Measurements from ENCODE around the gene ABCA2.

Gene ABCA2

DNA sequence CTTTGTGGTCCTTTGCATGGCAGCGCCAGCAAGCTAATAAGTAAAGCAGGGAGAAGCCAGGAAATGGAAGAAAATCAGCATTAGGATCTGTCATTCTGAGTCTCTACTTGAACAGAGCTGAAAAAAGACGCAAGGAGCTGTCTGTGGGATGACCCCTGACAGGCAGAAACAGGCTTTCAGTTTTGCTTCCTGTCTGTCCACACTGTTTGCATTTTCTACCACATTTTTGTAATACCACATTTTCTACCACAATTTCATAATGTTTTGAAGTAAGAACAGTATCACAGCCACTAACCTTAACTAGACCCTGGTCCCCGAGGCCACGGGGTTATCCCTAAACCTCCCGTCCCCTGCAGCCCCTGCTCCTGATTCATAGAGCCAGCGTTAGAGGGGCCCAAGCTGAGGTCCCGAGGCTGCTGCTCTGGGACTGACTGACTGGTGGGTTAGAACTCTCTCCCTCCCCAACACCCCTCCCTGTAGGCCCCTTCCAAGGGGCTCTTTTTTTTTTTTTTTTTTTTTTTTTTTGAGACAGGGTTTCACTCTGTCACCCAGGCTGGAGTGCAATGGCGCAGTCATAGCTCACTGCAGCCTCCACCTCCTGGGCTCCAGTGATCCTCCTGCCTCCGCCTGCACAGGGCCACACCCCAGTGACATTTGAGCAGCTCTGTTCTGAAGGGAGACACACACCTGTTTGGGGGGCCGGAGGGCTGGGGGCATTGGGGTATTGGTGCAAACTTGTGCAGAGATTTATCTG is 27.7 kb downstream of the ABCA2 start:
- H3K4me3 ChIP-seq: peak overlapping the region in 3 of 10 experiments; percentile 15 to 38 (median 18); a peak in 3 of 20 replicates
- H4K20me1 ChIP-seq: peaks cover 0 to 12% (median 0%) of the 10 kb centered on the region in 11 experiments; a peak in 5 of 22 replicates
- H3K27ac ChIP-seq: peak overlapping the region; percentile 20 to 89 (median 76); a peak in 20 of 22 replicates
- H3K36me3 ChIP-seq: peaks cover 0 to under 1% (median 0%) of the 10 kb centered on the region in 11 experiments; a peak in 1 of 22 replicates
- peak in 5 of 11 experiments; percentile 26 to 56 (median 39); a peak in 5 of 22 replicates for TF ChIP-seq Cebpa-rat (IDR thresholded peaks at IDR 0.05)
- peaks cover 5 to 11% (median 10%) of the 10 kb centered on the region in 11 experiments; a peak in 19 of 22 replicates for H3K9me3 ChIP-seq (replicated peaks in 1 of 11)
- H3K4me2 ChIP-seq: peak overlapping the region; percentile 51 to 92 (median 85)
- peak overlapping the region; percentile 32 to 73 (median 60); a peak in 20 of 22 replicates for H3K9ac ChIP-seq
- H3K4me1 ChIP-seq: peaks cover 53 to 82% (median 68%) of the 10 kb centered on the region in 10 experiments
- H3K27me3 ChIP-seq: no peaks in the 10 kb centered on the region; a peak in 1 of 22 replicates

DNA sequence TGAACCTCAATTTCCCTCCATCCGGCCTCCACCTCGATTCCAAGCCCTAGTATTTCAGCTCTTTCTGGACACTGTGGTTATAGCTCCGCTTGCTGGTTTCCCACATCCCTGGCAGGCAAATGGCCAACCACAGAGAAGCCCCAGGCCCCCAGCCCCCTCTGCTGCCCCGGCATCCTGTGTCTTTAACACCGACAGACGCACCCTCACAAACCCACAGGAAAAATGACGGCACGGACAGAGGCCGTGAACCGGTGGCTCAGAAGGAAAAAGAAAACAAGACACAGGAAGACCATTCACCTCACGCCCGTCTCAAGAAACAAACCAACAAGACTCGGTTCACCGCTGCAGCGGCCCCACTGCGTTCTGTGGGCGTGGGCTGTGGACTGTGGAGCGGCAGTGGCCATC is 30.2 kb downstream of the ABCA2 start:
- Histone ChIP-seq H3K9ac (peak overlapping the region in 8 of 11 experiments; percentile 3 to 58 (median 48); a peak in 15 of 22 replicates), H3K27ac (peak overlapping the region in 9 of 11 experiments; percentile 10 to 89 (median 76); a peak in 16 of 22 replicates), H3K4me2 (peak overlapping the region; percentile 81 to 93 (median 89)), H3K4me1 (peaks cover 65 to 98% (median 82%) of the 10 kb centered on the region in 10 experiments), H3K36me3 (peaks cover 0 to 19% (median 8%) of the 10 kb centered on the region in 11 experiments; a peak in 10 of 22 replicates), H3K9me3 (replicated peaks in 1 of 11) (no peaks in the 10 kb centered on the region), H4K20me1 (peaks cover 0 to 29% (median 9%) of the 10 kb centered on the region in 11 experiments; a peak in 14 of 22 replicates), H3K4me3 (no peak overlapping the region), H3K27me3 (no peaks in the 10 kb centered on the region; a peak in 1 of 22 replicates)
- TF ChIP-seq Cebpa-rat (IDR thresholded peaks at IDR 0.05): no peak

DNA sequence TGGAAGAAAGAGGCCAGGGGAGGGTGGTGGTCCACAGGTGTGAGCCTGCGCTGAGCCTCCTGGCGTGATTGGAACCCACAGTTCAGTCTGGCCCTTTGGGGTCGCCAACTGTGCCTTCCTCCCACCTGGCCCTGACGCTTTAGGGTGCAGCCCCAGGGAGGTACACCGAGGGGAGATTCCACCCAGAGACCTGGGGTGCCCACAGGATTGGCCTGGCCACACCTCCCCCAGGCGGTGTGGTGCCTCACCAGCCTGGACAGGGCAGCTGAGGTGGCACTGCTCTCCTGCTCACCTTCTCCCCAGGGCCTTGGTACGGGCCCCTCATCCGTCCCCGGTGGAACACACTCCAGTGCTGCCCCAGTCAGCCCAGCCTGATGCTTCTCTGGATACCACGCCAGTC is 30.7 kb downstream of the ABCA2 start:
- H3K36me3 ChIP-seq: peaks cover 0 to 19% (median 8%) of the 10 kb centered on the region in 11 experiments; a peak in 10 of 22 replicates
- no peaks in the 10 kb centered on the region for H3K9me3 ChIP-seq (replicated peaks in 1 of 11)
- H3K4me1 ChIP-seq: peaks cover 68 to 96% (median 85%) of the 10 kb centered on the region in 10 experiments
- H3K27me3 ChIP-seq: no peaks in the 10 kb centered on the region; a peak in 1 of 22 replicates
- no peak overlapping the region for H3K4me3 ChIP-seq
- peaks cover 0 to 32% (median 11%) of the 10 kb centered on the region in 11 experiments; a peak in 14 of 22 replicates for H4K20me1 ChIP-seq
- TF ChIP-seq Cebpa-rat (IDR thresholded peaks at IDR 0.05): no peak
- peak overlapping the region in 7 of 11 experiments; percentile 27 to 58 (median 51); a peak in 15 of 22 replicates for H3K9ac ChIP-seq
- H3K27ac ChIP-seq: peak overlapping the region in 8 of 11 experiments; percentile 38 to 89 (median 78); a peak in 14 of 22 replicates
- H3K4me2 ChIP-seq: peak overlapping the region; percentile 81 to 93 (median 89)

DNA sequence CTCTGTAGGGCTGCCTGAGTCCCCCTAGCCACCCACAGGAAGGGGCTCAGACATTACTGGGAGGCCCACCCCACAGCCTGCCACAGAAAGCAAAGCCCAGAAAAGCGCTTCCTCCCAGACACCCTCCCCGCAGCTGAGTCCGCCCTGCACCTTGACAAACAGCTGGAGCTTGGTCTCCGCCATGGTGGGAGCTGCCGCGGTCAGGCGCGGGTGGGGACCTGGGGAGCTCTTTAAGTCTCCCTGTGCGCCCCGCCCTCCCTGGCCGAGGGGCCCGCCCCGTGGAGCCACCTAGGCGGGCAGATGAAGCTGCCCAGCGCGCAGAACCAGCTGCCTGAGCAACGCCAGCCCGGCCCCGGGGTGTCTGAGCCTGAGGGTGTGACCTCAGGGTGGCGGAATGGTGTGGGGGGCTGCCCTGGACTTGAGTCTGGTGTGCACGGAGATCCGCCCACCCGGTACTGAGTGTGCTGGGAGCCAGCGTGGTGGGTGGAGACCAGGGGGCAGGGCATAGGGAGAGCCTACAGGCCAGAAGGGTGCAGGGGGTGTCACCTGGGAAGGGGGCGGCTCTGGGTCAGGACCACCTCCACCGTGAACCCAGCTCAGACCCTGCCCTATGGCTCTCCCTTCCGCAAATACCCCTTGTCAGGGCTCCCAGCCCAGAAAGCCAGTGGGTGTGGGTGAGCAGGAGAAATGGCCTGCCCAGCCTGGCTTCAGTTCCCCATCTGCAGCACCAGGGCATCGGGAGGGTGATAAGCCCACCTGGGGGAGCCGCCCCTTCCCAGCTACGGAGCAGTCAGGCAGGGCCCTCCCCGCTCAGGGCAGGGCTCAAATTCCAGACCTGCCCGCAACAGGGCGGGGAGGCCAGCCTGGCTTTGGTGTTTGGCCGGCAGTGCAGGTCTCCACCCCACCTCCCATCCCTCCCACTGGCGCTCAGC is 31.4 kb downstream of the ABCA2 start, which contains the start of gene CLIC3:
Gene CLIC3, minus strand, starts transcription at position 208 of the 932 bp plus-strand sequence. Its CDS starts 25 bp downstream, at position 183.
- Histone ChIP-seq H3K4me3 (peak within 1 kb of the TSS in 4 of 10 experiments; percentile 15 to 44 (median 32); a peak in 7 of 20 replicates), H4K20me1 (peaks cover 0 to 32% (median 11%) of the 10 kb centered on the region in 11 experiments; a peak in 14 of 22 replicates), H3K27ac (peak within 1 kb of the TSS in 9 of 11 experiments; percentile 44 to 89 (median 76); a peak in 19 of 22 replicates), H3K9me3 (replicated peaks in 1 of 11) (no peaks in the 10 kb centered on the region), H3K4me2 (peak within 1 kb of the TSS; percentile 81 to 93 (median 89)), H3K27me3 (no peaks in the 10 kb centered on the region; a peak in 1 of 22 replicates), H3K36me3 (peaks cover 0 to 19% (median 8%) of the 10 kb centered on the region in 11 experiments; a peak in 10 of 22 replicates), H3K4me1 (peaks cover 68 to 89% (median 81%) of the 10 kb centered on the region in 10 experiments), H3K9ac (peak within 1 kb of the TSS; percentile 47 to 71 (median 57); a peak in 19 of 22 replicates)
- TF ChIP-seq Cebpa-rat (IDR thresholded peaks at IDR 0.05): no peak

DNA sequence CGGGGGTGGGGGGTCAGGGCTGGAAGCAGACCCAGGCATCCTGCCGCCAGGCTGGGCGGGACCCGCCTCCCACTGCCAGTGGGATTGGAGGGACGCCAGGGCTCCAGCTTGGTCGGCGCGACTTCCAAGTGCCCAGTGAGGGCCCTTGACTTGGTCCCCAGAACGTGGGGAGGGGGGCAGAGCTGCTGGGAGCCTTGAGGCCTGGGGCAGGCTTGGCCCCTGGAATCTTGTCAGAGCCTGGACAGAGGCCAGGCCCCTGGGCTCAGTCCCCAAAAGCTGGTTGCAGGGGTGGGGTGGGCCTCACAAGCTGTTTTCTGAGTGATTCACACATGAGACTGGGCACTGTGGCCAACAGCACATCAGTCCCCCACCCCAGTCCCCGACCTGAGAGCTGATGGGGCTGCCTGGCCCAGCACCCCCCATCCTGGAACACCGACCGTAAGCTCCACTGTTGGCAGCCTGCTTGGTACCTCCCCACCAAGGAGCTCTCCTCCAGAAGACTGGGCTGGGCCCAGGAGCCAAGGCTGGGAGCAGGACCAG is 32.2 kb downstream of the ABCA2 start:
- TF ChIP-seq Cebpa-rat (IDR thresholded peaks at IDR 0.05): no peak
- Histone ChIP-seq H3K4me3 (peak overlapping the region in 2 of 10 experiments; percentile 40 to 44; a peak in 4 of 20 replicates), H3K27ac (peak overlapping the region in 9 of 11 experiments; percentile 32 to 89 (median 76); a peak in 19 of 22 replicates), H3K36me3 (peaks cover 0 to 19% (median 8%) of the 10 kb centered on the region in 11 experiments; a peak in 10 of 22 replicates), H3K27me3 (no peaks in the 10 kb centered on the region; a peak in 1 of 22 replicates), H3K9me3 (replicated peaks in 1 of 11) (no peaks in the 10 kb centered on the region), H4K20me1 (peaks cover 0 to 32% (median 11%) of the 10 kb centered on the region in 11 experiments; a peak in 14 of 22 replicates), H3K4me2 (peak overlapping the region; percentile 81 to 93 (median 89)), H3K4me1 (peaks cover 68 to 88% (median 79%) of the 10 kb centered on the region in 10 experiments), H3K9ac (peak overlapping the region; percentile 47 to 71 (median 57); a peak in 19 of 22 replicates)

DNA sequence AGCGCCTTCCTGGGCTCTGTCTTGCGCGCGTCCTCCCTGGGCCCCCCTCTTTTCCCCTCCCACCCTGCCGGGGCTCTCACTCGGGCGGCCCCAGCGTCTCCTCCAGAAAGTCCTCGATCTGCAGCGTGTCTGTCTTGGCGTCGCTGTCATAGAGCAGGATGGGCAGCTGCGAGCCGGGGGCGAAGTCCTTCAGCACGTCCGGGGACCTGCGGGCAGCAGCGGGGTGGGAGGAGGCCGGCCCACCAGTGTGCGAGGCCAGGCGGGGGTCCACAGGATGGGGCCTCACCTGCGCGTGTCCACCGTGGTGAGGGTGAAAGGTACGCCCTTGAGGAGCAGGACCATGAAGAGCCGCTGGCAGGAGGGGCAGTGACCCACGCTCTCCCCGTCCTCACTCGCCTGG is 32.7 kb downstream of the ABCA2 start:
- no peak for TF ChIP-seq Cebpa-rat (IDR thresholded peaks at IDR 0.05)
- Histone ChIP-seq H3K4me1 (peaks cover 64 to 84% (median 75%) of the 10 kb centered on the region in 10 experiments), H3K36me3 (peaks cover 0 to 19% (median 8%) of the 10 kb centered on the region in 11 experiments; a peak in 10 of 22 replicates), H4K20me1 (peaks cover 0 to 32% (median 11%) of the 10 kb centered on the region in 11 experiments; a peak in 14 of 22 replicates), H3K4me2 (peak overlapping the region in 8 of 11 experiments; percentile 81 to 92 (median 89); a peak in 13 of 22 replicates), H3K9me3 (replicated peaks in 1 of 11) (no peaks in the 10 kb centered on the region), H3K4me3 (no peak overlapping the region), H3K9ac (no peak overlapping the region; a peak in 1 of 22 replicates), H3K27me3 (no peaks in the 10 kb centered on the region; a peak in 2 of 22 replicates), H3K27ac (no peak overlapping the region)

DNA sequence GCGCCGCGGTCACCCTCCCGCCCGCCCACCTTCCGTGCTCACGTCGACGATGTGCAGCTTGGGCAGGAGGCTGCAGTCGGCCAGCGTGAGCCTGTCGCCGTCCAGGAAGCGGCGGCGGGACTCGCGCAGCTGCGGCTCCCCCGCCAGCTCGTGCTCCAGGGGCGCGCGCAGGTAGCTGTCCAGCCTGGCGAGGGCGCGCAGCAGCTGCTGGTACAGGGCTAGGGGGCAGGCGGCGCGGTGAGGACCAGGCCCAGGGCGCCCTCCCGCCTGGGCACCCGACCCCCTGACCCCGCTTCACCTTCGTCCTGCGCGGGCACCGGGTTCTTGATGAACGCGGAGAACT is 33.2 kb downstream of the ABCA2 start:
- no peaks in the 10 kb centered on the region for H3K9me3 ChIP-seq (replicated peaks in 1 of 11)
- peaks cover 59 to 79% (median 70%) of the 10 kb centered on the region in 10 experiments for H3K4me1 ChIP-seq
- no peaks in the 10 kb centered on the region; a peak in 2 of 22 replicates for H3K27me3 ChIP-seq
- no peak overlapping the region for H3K9ac ChIP-seq
- no peak overlapping the region for H3K27ac ChIP-seq
- H3K36me3 ChIP-seq: peaks cover 0 to 19% (median 8%) of the 10 kb centered on the region in 11 experiments; a peak in 10 of 22 replicates
- H4K20me1 ChIP-seq: peaks cover 0 to 32% (median 11%) of the 10 kb centered on the region in 11 experiments; a peak in 14 of 22 replicates
- peak overlapping the region in 5 of 11 experiments; percentile 81 to 92 (median 89); a peak in 6 of 22 replicates for H3K4me2 ChIP-seq
- no peak overlapping the region for H3K4me3 ChIP-seq
- no peak for TF ChIP-seq Cebpa-rat (IDR thresholded peaks at IDR 0.05)

Data from BLaER1 treated with 17β-estradiol and CSF1 and Interleukin-3, amounts not matched to agents 10 nM and 100 nM (cell line).